HG03175 (cell line): ENCODE data around the gene APOLD1.
"Not testable (repeated sequence)": the region's sequence is repeated elsewhere in the genome, so short reads cannot be mapped to it uniquely, and the experiment has no call there.

ENCODE experiments used
- ATAC-seq: cut with Tn5 transposase; IDR thresholded peaks from one replicate; pipeline ENCODE4 v1.9.1; 2021; ENCODE audit warnings: mild to moderate bottlenecking, moderate library complexity; ENCODE audit not compliant: unreplicated experiment

Gene APOLD1

GRCh38 chr12:12807517-12807903 is 22.1 kb downstream of the APOLD1 start:
- not testable (repeated sequence) for ATAC-seq

- peak; percentile 74 for ATAC-seq
Measured at GRCh38 chr12:12807970-12808702, 22.7 kb downstream of the APOLD1 start.

- ATAC-seq: no peak
Measured at GRCh38 chr12:12810553-12811021, 25.1 kb downstream of the APOLD1 start.

GRCh38 chr12:12811343-12811742 is 25.9 kb downstream of the APOLD1 start:
- ATAC-seq: no peak

- ATAC-seq: no peak
Measured at GRCh38 chr12:12812174-12812573, 26.7 kb downstream of the APOLD1 start.

- ATAC-seq: no peak
Measured at GRCh38 chr12:12812618-12813119, 27.2 kb downstream of the APOLD1 start.

- ATAC-seq: peak; percentile 80
Measured at GRCh38 chr12:12813120-12814101, 28.0 kb downstream of the APOLD1 start, which contains the start of gene DDX47. Gene DDX47, plus strand, starts transcription at chr12:12813346. Its CDS starts 22 bp downstream, at chr12:12813368.

- ATAC-seq: peak; percentile 39
Measured at GRCh38 chr12:12817616-12818015, 32.2 kb downstream of the APOLD1 start.

GRCh38 chr12:12818701-12819100 is 33.2 kb downstream of the APOLD1 start:
- no peak for ATAC-seq

GRCh38 chr12:12819221-12819620 is 33.8 kb downstream of the APOLD1 start:
- no peak for ATAC-seq

- ATAC-seq: no peak
Measured at GRCh38 chr12:12819752-12820311, 34.4 kb downstream of the APOLD1 start.

GRCh38 chr12:12820376-12820775 is 34.9 kb downstream of the APOLD1 start:
- ATAC-seq: not testable (repeated sequence)

GRCh38 chr12:12821975-12822374 is 36.5 kb downstream of the APOLD1 start:
- ATAC-seq: peak; percentile 60

GRCh38 chr12:12822886-12823285 is 37.4 kb downstream of the APOLD1 start:
- ATAC-seq: no peak

- ATAC-seq: no peak
Measured at GRCh38 chr12:12823300-12823699, 37.8 kb downstream of the APOLD1 start.

- ATAC-seq: no peak
Measured at GRCh38 chr12:12823811-12824210, 38.4 kb downstream of the APOLD1 start.

- no peak for ATAC-seq
Measured at GRCh38 chr12:12835378-12836146, 50.1 kb downstream of the APOLD1 start.

- ATAC-seq: no peak
Measured at GRCh38 chr12:12836571-12836970, 51.1 kb downstream of the APOLD1 start.

GRCh38 chr12:12837025-12837812 is 51.8 kb downstream of the APOLD1 start:
- ATAC-seq: no peak

- ATAC-seq: no peak
Measured at GRCh38 chr12:12837813-12838153, 52.3 kb downstream of the APOLD1 start.
